OCI-LY7 (cell line): Measurements from ENCODE around the gene CAPN13. TPM values are rescaled to one million over a fixed set of nuclear protein-coding genes. Genes with fewer than 3 reads are reported as not detected.

Experiments used
- BruUV-seq: library from RNA; stranded (reverse); fragments of 400-500 nt; replicated peaks from 2 replicates; lab custom pipeline; 2021; lab: Mats Ljungman, UMichigan
- CTCF ChIA-PET: fragments of 300-600 bp; sonication (Branson Sonifier 250); formaldehyde crosslinking; loops from one replicate; lab custom pipeline; 2022; ENCODE audit warnings: antibody characterized with exemption; ENCODE audit not compliant: unreplicated experiment; lab: Charles Lee
- POLR2A ChIA-PET: fragments of 300-600 bp; sonication (Branson Sonifier 250); formaldehyde crosslinking; loops from one replicate; lab custom pipeline; 2022; ENCODE audit warnings: antibody characterized with exemption; lab: Charles Lee
- DNase-seq: peaks from one replicate; pipeline ENCODE4 v3.0.0-alpha.2; 2015; ENCODE audit warnings: low spot score
- H2AFZ ChIP-seq: fragments of 200-600 bp; sonication (generic), shearing (Covaris generic); 2 replicates; pipeline ENCODE4 v1.6.1; 2014; ENCODE audit warnings: mild to moderate bottlenecking, antibody characterized with exemption, low read length, moderate library complexity
- H3K27ac ChIP-seq: fragments of 200-600 bp; sonication (generic); 2 replicates; pipeline ENCODE4 v1.5.1; 2014; ENCODE audit warnings: mixed run types, low read depth, mild to moderate bottlenecking, moderate library complexity, low read length, inconsistent platforms; ENCODE audit not compliant: poor library complexity, severe bottlenecking
- H3K36me3 ChIP-seq: fragments of 200-600 bp; sonication (generic); 2 replicates; pipeline ENCODE4 v1.6.1; 2014; ENCODE audit warnings: mild to moderate bottlenecking, antibody characterized with exemption, low read length, moderate library complexity, mixed read lengths; ENCODE audit not compliant: insufficient read depth
- H3K4me1 ChIP-seq: fragments of 200-600 bp; sonication (generic); 2 replicates; pipeline ENCODE4 v1.5.1; 2014; ENCODE audit warnings: mild to moderate bottlenecking, low read length; ENCODE audit not compliant: insufficient read depth, poor library complexity, severe bottlenecking
- H3K4me2 ChIP-seq: fragments of 200-600 bp; sonication (generic); 2 replicates; pipeline ENCODE4 v1.6.1; 2014; ENCODE audit warnings: mild to moderate bottlenecking, low read length
- H3K4me3 ChIP-seq: fragments of 200-600 bp; sonication (generic); 2 replicates; pipeline ENCODE4 v1.5.1; 2014; ENCODE audit warnings: mild to moderate bottlenecking, low read depth, low read length; ENCODE audit not compliant: poor library complexity, severe bottlenecking
- H3K79me2 ChIP-seq: fragments of 200-600 bp; sonication (generic); 2 replicates; pipeline ENCODE4 v1.6.1; 2016; ENCODE audit warnings: low read depth, mild to moderate bottlenecking, low read length, moderate library complexity, mixed read lengths; ENCODE audit not compliant: insufficient read depth
- H3K9me2 ChIP-seq: fragments of 200-600 bp; sonication (generic); 2 replicates; pipeline ENCODE4 v1.6.1; 2016; ENCODE audit warnings: mild to moderate bottlenecking, low read length, mixed read lengths; ENCODE audit not compliant: insufficient read depth
- H3K9me3 ChIP-seq: fragments of 200-600 bp; sonication (generic); 2 replicates; pipeline ENCODE4 v1.6.1; 2014; ENCODE audit warnings: mild to moderate bottlenecking, mixed run types, low read length, mixed read lengths
- H4K20me1 ChIP-seq: fragments of 200-600 bp; sonication (generic); 2 replicates; pipeline ENCODE4 v1.6.1; 2014; ENCODE audit warnings: mild to moderate bottlenecking, antibody characterized with exemption, low read length, moderate library complexity, mixed read lengths; ENCODE audit not compliant: insufficient read depth
- EZH2phosphoT487 ChIP-seq: fragments of 200-600 bp; sonication (generic); IDR thresholded peaks from 2 replicates; pipeline ENCODE4 v1.6.1; 2018; ENCODE audit warnings: low read depth, borderline replicate concordance, mild to moderate bottlenecking, mixed run types, antibody characterized with exemption, low read length, moderate library complexity, mixed read lengths
- intact Hi-C: fragments of 100-400 bp; cut with micrococcal nuclease; formaldehyde crosslinking; loops from one replicate; pipeline ENCODE4 v1.10.0; 2022; ENCODE audit not compliant: unreplicated experiment
- total RNA-seq, 2 experiments: library from RNA; depleted of rRNA in 1 of 2; stranded (reverse); fragments of >200 nt in 1 of 2; shearing (Covaris generic) in 1 of 2; gene quantifications; 2 replicates each; pipeline ENCODE4 v1.2.3, GENCODE V29; 2014 to 2022
- TF ChIP-seq, protein P1 (sequence below): fragments of 200-600 bp; sonication (generic); conservative IDR thresholded peaks from 2 replicates; pipeline ENCODE4 v1.5.1; 2014; ENCODE audit warnings: mild to moderate bottlenecking, antibody characterized with exemption, low read length, moderate library complexity, mixed read lengths

Gene CAPN13
- total RNA-seq, 2 experiments from 2014 or later = 0.13 TPM; not detected in 1

DNA sequence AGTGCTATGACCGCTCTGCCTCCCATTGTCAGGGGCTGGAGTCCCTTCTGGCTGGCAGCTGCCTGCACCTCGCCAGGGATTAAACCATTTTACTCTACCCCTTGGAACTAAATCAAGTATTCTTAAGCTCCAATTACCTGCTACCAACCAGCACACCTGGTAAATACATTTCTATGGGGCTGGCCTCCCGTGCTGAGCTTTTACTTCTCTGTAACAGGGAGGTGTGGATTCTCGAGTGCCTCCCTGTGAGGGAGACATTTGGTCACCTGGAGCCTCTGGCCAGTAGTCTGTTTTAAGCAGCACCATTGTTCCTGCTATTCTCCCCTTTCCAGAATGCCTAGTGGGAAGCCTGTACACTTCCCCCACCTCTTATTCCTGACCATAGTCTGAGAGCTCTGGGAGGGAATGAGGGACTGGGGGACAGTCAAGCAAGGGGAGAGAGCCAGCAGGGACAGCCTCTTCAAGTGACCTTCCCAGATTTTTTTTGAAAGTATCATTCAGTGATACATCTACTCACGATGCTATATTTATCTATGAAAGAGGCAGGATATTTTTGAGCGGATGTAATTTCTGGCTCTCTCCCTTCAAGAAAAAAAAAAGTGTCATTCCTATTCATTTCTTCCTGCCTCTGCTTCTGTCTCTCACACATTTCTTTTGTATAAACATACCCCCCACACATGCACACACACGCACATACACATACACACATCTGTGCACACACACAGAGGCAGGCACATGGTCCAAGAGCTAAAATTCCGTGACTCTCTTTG is 112.8 kb downstream of the CAPN13 start:
- Histone ChIP-seq H3K79me2 (no peaks in the 10 kb centered on the region), H3K4me2 (no peak overlapping the region), H3K9me3 (no peaks in the 10 kb centered on the region), H3K4me1 (peaks cover 5% of the 10 kb centered on the region), H4K20me1 (no peaks in the 10 kb centered on the region), H3K36me3 (no peaks in the 10 kb centered on the region), H2AFZ (no peak overlapping the region), H3K27ac (no peak overlapping the region), H3K4me3 (no peak overlapping the region), H3K9me2 (no peaks in the 10 kb centered on the region)
- POLR2A ChIA-PET = interaction anchor here (0.7 kb wide), 1 partner anchor 102 kb away, joined by 3 read pairs; no protein-coding TSS in a partner anchor
- CTCF ChIA-PET = interaction anchor here (1.6 kb wide), 1 partner anchor 17 kb away, joined by 8 read pairs; no protein-coding TSS in a partner anchor
- TF ChIP-seq, protein P1, sequence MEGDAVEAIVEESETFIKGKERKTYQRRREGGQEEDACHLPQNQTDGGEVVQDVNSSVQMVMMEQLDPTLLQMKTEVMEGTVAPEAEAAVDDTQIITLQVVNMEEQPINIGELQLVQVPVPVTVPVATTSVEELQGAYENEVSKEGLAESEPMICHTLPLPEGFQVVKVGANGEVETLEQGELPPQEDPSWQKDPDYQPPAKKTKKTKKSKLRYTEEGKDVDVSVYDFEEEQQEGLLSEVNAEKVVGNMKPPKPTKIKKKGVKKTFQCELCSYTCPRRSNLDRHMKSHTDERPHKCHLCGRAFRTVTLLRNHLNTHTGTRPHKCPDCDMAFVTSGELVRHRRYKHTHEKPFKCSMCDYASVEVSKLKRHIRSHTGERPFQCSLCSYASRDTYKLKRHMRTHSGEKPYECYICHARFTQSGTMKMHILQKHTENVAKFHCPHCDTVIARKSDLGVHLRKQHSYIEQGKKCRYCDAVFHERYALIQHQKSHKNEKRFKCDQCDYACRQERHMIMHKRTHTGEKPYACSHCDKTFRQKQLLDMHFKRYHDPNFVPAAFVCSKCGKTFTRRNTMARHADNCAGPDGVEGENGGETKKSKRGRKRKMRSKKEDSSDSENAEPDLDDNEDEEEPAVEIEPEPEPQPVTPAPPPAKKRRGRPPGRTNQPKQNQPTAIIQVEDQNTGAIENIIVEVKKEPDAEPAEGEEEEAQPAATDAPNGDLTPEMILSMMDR = no peak
- TF ChIP-seq EZH2phosphoT487 = no peak
- no TSS peak for BruUV-seq
- DNase-seq = no peak
- intact Hi-C loops = loop anchor here (5.0 kb wide), 1 partner anchor 357 kb away; no protein-coding TSS in a partner anchor

DNA sequence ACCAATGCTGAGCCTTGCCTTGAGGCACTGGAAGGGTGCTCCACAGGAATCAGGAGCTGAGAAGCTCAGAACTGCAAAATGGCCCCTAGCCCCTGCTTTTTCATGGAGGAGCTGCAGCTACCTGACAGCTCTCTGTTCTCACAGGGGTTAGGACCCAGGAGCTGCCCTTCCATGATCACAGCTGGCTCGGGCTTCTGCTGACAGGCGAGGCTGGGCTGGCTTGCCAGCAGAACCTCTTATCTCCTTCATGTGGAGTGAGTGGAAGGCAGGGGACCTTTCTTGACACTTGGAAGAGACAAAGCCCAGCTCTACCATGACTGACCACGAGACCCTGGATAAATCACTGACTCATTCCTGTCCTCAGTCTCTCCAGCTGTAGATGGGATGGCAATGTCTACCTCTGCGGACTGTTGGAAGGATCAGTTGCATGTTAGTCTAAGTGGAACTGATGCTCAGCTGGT is 113.4 kb downstream of the CAPN13 start:
- Histone ChIP-seq H3K9me3 (no peaks in the 10 kb centered on the region), H3K4me3 (no peak overlapping the region), H3K9me2 (no peaks in the 10 kb centered on the region), H3K36me3 (no peaks in the 10 kb centered on the region), H3K4me1 (peaks cover 5% of the 10 kb centered on the region), H3K27ac (no peak overlapping the region), H2AFZ (no peak overlapping the region), H3K4me2 (no peak overlapping the region), H3K79me2 (no peaks in the 10 kb centered on the region), H4K20me1 (no peaks in the 10 kb centered on the region)
- BruUV-seq = no TSS peak
- POLR2A ChIA-PET = interaction anchor here (0.6 kb wide), 1 partner anchor 688 kb away, joined by 3 read pairs; no protein-coding TSS in a partner anchor
- TF ChIP-seq EZH2phosphoT487 = no peak
- TF ChIP-seq, protein P1 = no peak
- CTCF ChIA-PET = interaction anchor here (1.6 kb wide), 1 partner anchor 18 kb away, joined by 8 read pairs; no protein-coding TSS in a partner anchor
- DNase-seq = no peak
- intact Hi-C loops = no loop called here
